Endothelial cell (in vitro differentiated cells): ENCODE results near the gene VWA3B. TPM values are rescaled to one million over a fixed set of nuclear protein-coding genes. Genes with fewer than 3 reads are reported as not detected.

Source experiments
- DNase-seq: peaks from one replicate; pipeline ENCODE4 v3.0.0; 2021; ENCODE audit warnings: low spot score
- H3K27ac Mint-ChIP-seq: one replicate; pipeline ENCODE4 v1.8.0; 2021; ENCODE audit warnings: mixed read lengths, inconsistent platforms; ENCODE audit not compliant: unreplicated experiment
- H3K27me3 Mint-ChIP-seq: one replicate; pipeline ENCODE4 v1.8.0; 2021; ENCODE audit warnings: mild to moderate bottlenecking, moderate library complexity, mixed read lengths, inconsistent platforms; ENCODE audit not compliant: unreplicated experiment
- H3K36me3 Mint-ChIP-seq: one replicate; pipeline ENCODE4 v1.8.0; 2021; ENCODE audit warnings: mild to moderate bottlenecking, low read depth, mixed read lengths, inconsistent platforms; ENCODE audit not compliant: unreplicated experiment
- H3K4me1 Mint-ChIP-seq: one replicate; pipeline ENCODE4 v1.8.0; 2021; ENCODE audit warnings: mild to moderate bottlenecking, mixed read lengths, inconsistent platforms; ENCODE audit not compliant: unreplicated experiment
- H3K4me3 Mint-ChIP-seq: one replicate; pipeline ENCODE4 v1.8.0; 2021; ENCODE audit warnings: mild to moderate bottlenecking, mixed read lengths, inconsistent platforms; ENCODE audit not compliant: unreplicated experiment
- H3K9me3 Mint-ChIP-seq: one replicate; pipeline ENCODE4 v1.8.0; 2021; ENCODE audit warnings: mixed read lengths, inconsistent platforms; ENCODE audit not compliant: unreplicated experiment
- CTCF ChIP-seq: fragments of 200-600 bp; sonication (generic); IDR thresholded peaks from one replicate; pipeline ENCODE4 v1.5.0; 2021; ENCODE audit warnings: antibody characterized with exemption; ENCODE audit not compliant: unreplicated experiment
- total RNA-seq: library from RNA; stranded (reverse); fragmentation: NEBNext Ultra II Directional; extraction: Animal tissue kit (Norgen Biotek cat#: 25700); gene quantifications from one replicate; pipeline ENCODE4 v1.2.1, GENCODE V29; 2021; ENCODE audit not compliant: unreplicated experiment

VWA3B gene
- total RNA-seq, 1 donor from 2014 or later, result not detected

- no peaks in the 10 kb centered on the region for H3K9me3 Mint-ChIP-seq
- H3K36me3 Mint-ChIP-seq, result no peaks in the 10 kb centered on the region
- H3K27me3 Mint-ChIP-seq, result peaks cover 1% of the 10 kb centered on the region
- no peak overlapping the region for H3K4me3 Mint-ChIP-seq
- no peak for TF ChIP-seq CTCF
- no peak overlapping the region for H3K27ac Mint-ChIP-seq
- DNase-seq, result no peak
- H3K4me1 Mint-ChIP-seq, result no peaks in the 10 kb centered on the region
Measured at GRCh38 chr2:98359986-98360385, 273.0 kb downstream of the VWA3B start.

Other genes starting within 250 kb of the VWA3B start
- gene TMEM131, start 91.2 kb upstream of the VWA3B start, total RNA-seq, result 31.7 TPM